K562 (cell line): Measurements from ENCODE around the gene CCDC9. TPM values are rescaled to one million over a fixed set of nuclear protein-coding genes. Genes with fewer than 3 reads are reported as not detected.

Experiments used
- ARID1B ChIP-seq: fragments of 450-650 bp; IDR thresholded peaks from 2 replicates; pipeline ENCODE4 v1.6.1; 2016; ENCODE audit warnings: antibody characterized with exemption, mild to moderate bottlenecking, inconsistent platforms
- BCLAF1 ChIP-seq, 2 experiments: fragments of 450-650 bp in 1 of 2; IDR thresholded peaks; 2 replicates each; pipeline ENCODE4 v1.6.1; 2011 to 2017; ENCODE audit warnings: low read depth in 2 of 2, antibody characterized with exemption in 1 of 2, borderline replicate concordance in 1 of 2, low read length in 1 of 2, mild to moderate bottlenecking in 1 of 2, mixed read lengths in 1 of 2; ENCODE audit not compliant: control insufficient read depth in 1 of 2
- DEAF1 ChIP-seq: fragments of 450-650 bp; formaldehyde crosslinking; IDR thresholded peaks from 2 replicates; pipeline ENCODE4 v1.4.0; 2020; ENCODE audit warnings: mild to moderate bottlenecking, moderate library complexity
- HDAC6 ChIP-seq: IDR thresholded peaks from 2 replicates; pipeline ENCODE4 v1.6.1; 2012; ENCODE audit warnings: low read depth, mild to moderate bottlenecking, control low read depth, inconsistent platforms, low read length, moderate library complexity
- MECOM ChIP-seq: fragments of 250-450 bp; sonication (Bioruptor Pico); IDR thresholded peaks from 2 replicates; pipeline ENCODE4 v1.8.0; 2022; ENCODE audit warnings: inconsistent platforms
- NEUROD1 ChIP-seq: fragments of 150-350 bp; IDR thresholded peaks from 2 replicates; pipeline ENCODE4 v1.6.1; 2014; ENCODE audit warnings: borderline replicate concordance, low read length, low read depth; ENCODE audit not compliant: partially characterized antibody
- SMARCC2 ChIP-seq: fragments of 450-650 bp; IDR thresholded peaks from 2 replicates; pipeline ENCODE4 v1.6.1; 2017; ENCODE audit warnings: antibody characterized with exemption, moderate library complexity, mild to moderate bottlenecking, low read depth
- SNAPC5 ChIP-seq: fragments of 250-450 bp; sonication (Bioruptor Pico); IDR thresholded peaks from 2 replicates; pipeline ENCODE4 v1.8.0; 2021; ENCODE audit warnings: moderate library complexity, mild to moderate bottlenecking, inconsistent platforms
- TBP ChIP-seq: optimal IDR thresholded peaks from 2 replicates; pipeline ENCODE3; 2011; ENCODE audit warnings: low read depth, low read length, improper control_type of control experiment
- THRAP3 ChIP-seq: fragments of 450-650 bp; IDR thresholded peaks from 2 replicates; pipeline ENCODE4 v1.6.1; 2016; ENCODE audit warnings: mild to moderate bottlenecking, inconsistent platforms, borderline replicate concordance
- TOE1 ChIP-seq, 2 experiments: fragments of 450-650 bp in 1 of 2; sonication (generic) in 1 of 2; formaldehyde crosslinking in 1 of 2; IDR thresholded peaks; 2 replicates each; pipeline versions ENCODE4 v1.7.1 to v1.8.0; 2016 to 2022; ENCODE audit warnings: borderline replicate concordance in 2 of 2, mild to moderate bottlenecking in 2 of 2, antibody characterized with exemption in 1 of 2, inconsistent platforms in 1 of 2, low read depth in 1 of 2, missing genetic modification reagents in 1 of 2, moderate library complexity in 1 of 2
- XRCC4 ChIP-seq: IDR thresholded peaks from one replicate; pipeline ENCODE4 v1.6.1; 2011; ENCODE audit not compliant: insufficient read depth, insufficient read length; ENCODE audit errors: extremely low read depth
- YBX1 ChIP-seq: fragments of 450-650 bp; IDR thresholded peaks from 2 replicates; pipeline ENCODE4 v1.7.1; 2016; ENCODE audit warnings: mild to moderate bottlenecking
- ZBTB5 ChIP-seq: fragments of 450-650 bp; IDR thresholded peaks from 2 replicates; pipeline ENCODE4 v1.6.1; 2017; ENCODE audit warnings: antibody characterized with exemption
- ZFP91 ChIP-seq: sonication (generic); formaldehyde crosslinking; IDR thresholded peaks from 2 replicates; pipeline ENCODE4 v1.8.0; 2022; ENCODE audit warnings: mild to moderate bottlenecking, missing genetic modification reagents
- ZNF316 ChIP-seq: fragments of 450-650 bp; IDR thresholded peaks from 2 replicates; pipeline ENCODE4 v1.6.1; 2016
- ZNF408 ChIP-seq: fragments of 250-450 bp; sonication (Bioruptor Pico); IDR thresholded peaks from 2 replicates; pipeline ENCODE4 v1.4.0; 2020; ENCODE audit warnings: low read depth, mild to moderate bottlenecking, moderate library complexity
- polyA plus RNA-seq, 8 experiments: library from polyadenylated mRNA; depleted of rRNA in 4 of 8; stranded (reverse) in 5 of 8; unstranded in 3 of 8; fragments of >200 nt; fragmentation: Nextera tagmentation in 2 of 8; fragmentation: Illumina TruSeq in 1 of 8; extraction: Ambion mirVana in 2 of 8; extraction: Trizol in 1 of 8; gene quantifications; 2 replicates each; pipeline versions ENCODE4 v1.2.1 to v1.2.3, GENCODE V29; 2011 to 2014; ENCODE audit warnings: inconsistent platforms in 1 of 8, missing spikeins in 1 of 8
- total RNA-seq, 7 experiments: library from RNA; depleted of rRNA in 6 of 7; stranded (reverse); fragments of >200 nt in 6 of 7; fragmentation: Illumina TruSeq in 2 of 7; extraction: Trizol in 2 of 7; gene quantifications; 2 replicates each; pipeline versions ENCODE4 v1.2.1 to v1.2.3, GENCODE V29; 2011 to 2021; ENCODE audit warnings: low replicate concordance in 1 of 7

The CCDC9 gene
- total and polyA plus RNA-seq, 9 of the 15 experiments (the other 6 are each of a cell fraction or from before 2014, with no cell fraction given): 0.23 to 38.6 (median 8.4) TPM

- TF ChIP-seq MECOM: no peak
- no peak for TF ChIP-seq SNAPC5 (CRISPR knock-in tag)
- TF ChIP-seq XRCC4: no peak
- no peak for TF ChIP-seq ZNF408 (CRISPR knock-in tag)
- peak; percentile 81 for TF ChIP-seq NEUROD1
- peak; percentile 89 for TF ChIP-seq ZNF316
- no peak for TF ChIP-seq SMARCC2
- TF ChIP-seq TBP: peak; percentile 85
- no peak for TF ChIP-seq BCLAF1 (IDR thresholded peaks at IDR 0.05; ENCODE audit: borderline replicate concordance in 1 of 2, control insufficient read depth in 1 of 2, low read depth in 2 of 2, low read length in 1 of 2)
- TF ChIP-seq THRAP3: no peak
- peak; percentile 5; the same call in 1 of the 2 replicates for TF ChIP-seq ARID1B
- no peak for TF ChIP-seq YBX1
- TF ChIP-seq TOE1 (IDR thresholded peaks at IDR 0.05; ENCODE audit: borderline replicate concordance): peak; percentile 83
- TF ChIP-seq TOE1 (CRISPR knock-in tag; IDR thresholded peaks at IDR 0.05; ENCODE audit: borderline replicate concordance, low read depth): no peak
- no peak for TF ChIP-seq ZBTB5
- TF ChIP-seq ZFP91: no peak
- TF ChIP-seq DEAF1 (CRISPR knock-in tag): peak; percentile 49; the same call in 1 of the 2 replicates
- no peak for TF ChIP-seq HDAC6
Measured at GRCh38 chr19:47273313-47274070, 17.2 kb downstream of the CCDC9 start (continued).
